ENCODE measurements around the gene SPC25.

The SPC25 gene

GRCh38 chr2:168915441-168916330 is 25.5 kb upstream of the SPC25 start:
- no peaks in the 10 kb centered on the region for H3K9me3 Mint-ChIP-seq
- no peak overlapping the region for H3K27ac Mint-ChIP-seq
- DNase-seq (no peak), ATAC-seq (replicated peaks) (no peak)
- H3K4me3 Mint-ChIP-seq = no peak overlapping the region
- H3K27me3 Mint-ChIP-seq = peaks cover 25 to 26% of the 10 kb centered on the region in 2 donors
- H3K4me1 Mint-ChIP-seq (ENCODE audit: low read depth in 2 of 2) = peaks cover 3% of the 10 kb centered on the region in 2 donors
- H3K36me3 Mint-ChIP-seq (ENCODE audit: insufficient read depth) = no peaks in the 10 kb centered on the region

- H3K9me3 Mint-ChIP-seq = no peaks in the 10 kb centered on the region
- no peaks in the 10 kb centered on the region for H3K36me3 Mint-ChIP-seq (ENCODE audit: insufficient read depth)
- no peak overlapping the region for H3K27ac Mint-ChIP-seq
- DNase-seq (no peak), ATAC-seq (replicated peaks) (no peak)
- H3K4me3 Mint-ChIP-seq = no peak overlapping the region
- H3K4me1 Mint-ChIP-seq (ENCODE audit: low read depth in 2 of 2) = peaks cover 3% of the 10 kb centered on the region in 2 donors
- H3K27me3 Mint-ChIP-seq = peaks cover 27 to 34% of the 10 kb centered on the region in 2 donors
Measured at GRCh38 chr2:168913495-168913894, 23.3 kb upstream of the SPC25 start.

- no peak for DNase-seq
- Mint-ChIP-seq H3K27me3 (peaks cover 27 to 40% of the 10 kb centered on the region in 2 donors), H3K27ac (no peak overlapping the region), H3K4me3 (peak overlapping the region in 1 of 2 donors; percentile 27), H3K4me1 (ENCODE audit: low read depth in 2 of 2) (peaks cover 3% of the 10 kb centered on the region in 2 donors), H3K9me3 (no peaks in the 10 kb centered on the region), H3K36me3 (ENCODE audit: insufficient read depth) (no peaks in the 10 kb centered on the region)
- no peak for ATAC-seq (replicated peaks)
Measured at GRCh38 chr2:168912901-168913369, 22.7 kb upstream of the SPC25 start.

- Mint-ChIP-seq H3K4me1 (ENCODE audit: low read depth in 2 of 2) (peaks cover 3% of the 10 kb centered on the region in 2 donors), H3K27ac (no peak overlapping the region), H3K9me3 (no peaks in the 10 kb centered on the region), H3K4me3 (peak overlapping the region in 1 of 2 donors; percentile 27), H3K36me3 (ENCODE audit: insufficient read depth) (no peaks in the 10 kb centered on the region), H3K27me3 (peaks cover 27 to 44% of the 10 kb centered on the region in 2 donors)
- DNase-seq = no peak
- ATAC-seq (replicated peaks) = no peak
Measured at GRCh38 chr2:168912466-168912865, 22.2 kb upstream of the SPC25 start.

- DNase-seq (no peak), ATAC-seq (replicated peaks) (no peak)
- Mint-ChIP-seq H3K4me1 (ENCODE audit: low read depth in 2 of 2) (peaks cover 3% of the 10 kb centered on the region in 2 donors), H3K27ac (no peak overlapping the region), H3K9me3 (no peaks in the 10 kb centered on the region), H3K27me3 (peaks cover 32 to 57% of the 10 kb centered on the region in 2 donors), H3K4me3 (no peak overlapping the region), H3K36me3 (ENCODE audit: insufficient read depth) (no peaks in the 10 kb centered on the region)
Measured at GRCh38 chr2:168910330-168910729, 20.1 kb upstream of the SPC25 start.

GRCh38 chr2:168907940-168908662 is 17.9 kb upstream of the SPC25 start:
- H3K4me1 Mint-ChIP-seq (ENCODE audit: low read depth in 2 of 2) = peaks cover 3% of the 10 kb centered on the region in 2 donors
- no peaks in the 10 kb centered on the region for H3K36me3 Mint-ChIP-seq (ENCODE audit: insufficient read depth)
- no peak overlapping the region for H3K27ac Mint-ChIP-seq
- H3K9me3 Mint-ChIP-seq = no peaks in the 10 kb centered on the region
- DNase-seq = no peak
- no peak overlapping the region for H3K4me3 Mint-ChIP-seq
- H3K27me3 Mint-ChIP-seq = peaks cover 32 to 60% of the 10 kb centered on the region in 2 donors
- ATAC-seq (replicated peaks) = no peak

- H3K27ac Mint-ChIP-seq = no peak overlapping the region
- no peaks in the 10 kb centered on the region for H3K9me3 Mint-ChIP-seq
- H3K36me3 Mint-ChIP-seq (ENCODE audit: insufficient read depth) = no peaks in the 10 kb centered on the region
- DNase-seq = no peak
- H3K4me3 Mint-ChIP-seq = no peak overlapping the region
- peaks cover 23 to 38% of the 10 kb centered on the region in 2 donors for H3K27me3 Mint-ChIP-seq
- no peak for ATAC-seq (replicated peaks)
- no peaks in the 10 kb centered on the region for H3K4me1 Mint-ChIP-seq (ENCODE audit: low read depth in 2 of 2)
Measured at GRCh38 chr2:168904358-168904757, 14.1 kb upstream of the SPC25 start.

- H3K9me3 Mint-ChIP-seq = no peaks in the 10 kb centered on the region
- no peak overlapping the region for H3K27ac Mint-ChIP-seq
- ATAC-seq (replicated peaks) (no peak), DNase-seq (no peak)
- no peak overlapping the region for H3K4me3 Mint-ChIP-seq
- no peaks in the 10 kb centered on the region for H3K4me1 Mint-ChIP-seq (ENCODE audit: low read depth in 2 of 2)
- no peaks in the 10 kb centered on the region for H3K36me3 Mint-ChIP-seq (ENCODE audit: insufficient read depth)
- peaks cover 23 to 38% of the 10 kb centered on the region in 2 donors for H3K27me3 Mint-ChIP-seq
Measured at GRCh38 chr2:168903888-168904287, 13.7 kb upstream of the SPC25 start.

GRCh38 chr2:168901003-168901402 is 10.8 kb upstream of the SPC25 start, which contains the start of gene G6PC2:
TSS of gene G6PC2 (plus strand) at chr2:168901291. CDS start at chr2:168901332, 41 bp downstream.
- H3K4me1 Mint-ChIP-seq (ENCODE audit: low read depth in 2 of 2) = no peaks in the 10 kb centered on the region
- DNase-seq = no peak
- H3K27me3 Mint-ChIP-seq = peaks cover 14 to 17% of the 10 kb centered on the region in 2 donors

GRCh38 chr2:168897449-168897848 is 7.2 kb upstream of the SPC25 start:
- Mint-ChIP-seq H3K27ac (no peak overlapping the region), H3K27me3 (peaks cover 6 to 17% of the 10 kb centered on the region in 2 donors), H3K4me3 (no peak overlapping the region), H3K9me3 (no peaks in the 10 kb centered on the region), H3K36me3 (ENCODE audit: insufficient read depth) (no peaks in the 10 kb centered on the region), H3K4me1 (ENCODE audit: low read depth in 2 of 2) (no peaks in the 10 kb centered on the region)
- DNase-seq (no peak), ATAC-seq (replicated peaks) (no peak)

More at GRCh38 chr2:168901003-168901402, 10.8 kb upstream of the SPC25 start, which contains the start of gene G6PC2:
- Mint-ChIP-seq H3K27ac (no peak within 1 kb of the TSS), H3K9me3 (no peaks in the 10 kb centered on the region), H3K36me3 (ENCODE audit: insufficient read depth) (no peaks in the 10 kb centered on the region), H3K4me3 (no peak within 1 kb of the TSS)
- no peak for ATAC-seq (replicated peaks)

GRCh38 chr2:168896783-168897182 is 6.6 kb upstream of the SPC25 start:
- Mint-ChIP-seq H3K36me3 (ENCODE audit: insufficient read depth) (no peaks in the 10 kb centered on the region), H3K27ac (no peak overlapping the region)

GRCh38 chr2:168895771-168896170 is 5.5 kb upstream of the SPC25 start:
- no peaks in the 10 kb centered on the region for H3K36me3 Mint-ChIP-seq (ENCODE audit: insufficient read depth)
- H3K4me3 Mint-ChIP-seq = no peak overlapping the region
- peaks cover 6 to 17% of the 10 kb centered on the region in 2 donors for H3K27me3 Mint-ChIP-seq
- H3K4me1 Mint-ChIP-seq (ENCODE audit: low read depth in 2 of 2) = peaks cover 1% of the 10 kb centered on the region in 2 donors
- H3K27ac Mint-ChIP-seq = no peak overlapping the region
- H3K9me3 Mint-ChIP-seq = no peaks in the 10 kb centered on the region
- ATAC-seq (replicated peaks) (no peak), DNase-seq (no peak)

More at GRCh38 chr2:168896783-168897182, 6.6 kb upstream of the SPC25 start:
- Mint-ChIP-seq H3K9me3 (no peaks in the 10 kb centered on the region), H3K27me3 (peaks cover 6 to 17% of the 10 kb centered on the region in 2 donors), H3K4me1 (ENCODE audit: low read depth in 2 of 2) (no peaks in the 10 kb centered on the region), H3K4me3 (no peak overlapping the region)
- ATAC-seq (replicated peaks) = no peak
- DNase-seq = no peak

GRCh38 chr2:168894720-168895119 is 4.5 kb upstream of the SPC25 start:
- DNase-seq (no peak), ATAC-seq (replicated peaks) (no peak)
- Mint-ChIP-seq H3K4me3 (no peak overlapping the region), H3K4me1 (ENCODE audit: low read depth in 2 of 2) (peaks cover 9 to 10% of the 10 kb centered on the region in 2 donors), H3K27ac (no peak overlapping the region), H3K36me3 (ENCODE audit: insufficient read depth) (peaks cover 6% of the 10 kb centered on the region), H3K9me3 (no peaks in the 10 kb centered on the region), H3K27me3 (peaks cover 6 to 11% of the 10 kb centered on the region in 2 donors)
